ENCODE data around the gene BNC2.
"Not testable (repeated sequence)": the region's sequence is repeated elsewhere in the genome, so short reads cannot be mapped to it uniquely, and the experiment has no call there.

The BNC2 gene

DNA sequence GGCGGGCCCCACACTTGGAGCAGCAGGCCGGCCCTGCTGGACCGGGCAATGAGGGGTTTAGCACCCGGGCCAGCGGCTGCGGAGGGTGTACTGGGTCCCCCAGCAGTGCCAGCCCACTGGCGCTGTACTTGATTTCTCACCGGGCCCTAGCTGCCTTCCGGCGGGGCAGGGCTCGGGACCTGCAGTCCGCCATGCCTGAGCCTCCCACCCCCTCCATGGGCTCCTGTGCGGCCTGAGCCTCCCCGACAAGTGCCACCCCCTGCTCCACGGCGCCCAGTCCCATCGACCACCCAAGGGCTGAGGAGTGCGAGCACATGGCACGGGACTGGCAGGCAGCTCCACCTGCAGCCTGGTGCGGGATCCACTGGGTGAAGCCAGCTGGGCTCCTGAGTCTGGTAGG lies 389.9 kb downstream of the BNC2 start:
- not testable (repeated sequence) for DNase-seq

DNA sequence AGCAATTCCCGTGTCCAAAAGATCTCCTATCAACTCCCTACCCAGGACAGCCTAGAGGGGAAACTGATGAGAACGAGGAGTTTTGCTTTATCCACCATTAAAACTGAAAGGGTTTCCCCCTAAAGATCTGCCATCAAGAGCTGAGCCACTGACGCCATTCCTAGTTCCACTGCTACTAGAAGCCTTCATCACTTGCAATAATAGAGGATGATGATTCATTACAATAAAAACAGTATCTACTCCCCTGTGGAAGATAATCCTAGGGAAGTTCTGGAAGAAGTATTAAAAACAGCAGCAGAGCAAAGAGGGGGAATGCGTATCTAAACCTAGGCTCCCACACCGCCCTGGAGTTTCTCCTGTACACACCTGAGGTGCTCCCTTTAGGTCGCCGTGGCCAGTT lies 394.5 kb downstream of the BNC2 start:
- no peak for DNase-seq

DNA sequence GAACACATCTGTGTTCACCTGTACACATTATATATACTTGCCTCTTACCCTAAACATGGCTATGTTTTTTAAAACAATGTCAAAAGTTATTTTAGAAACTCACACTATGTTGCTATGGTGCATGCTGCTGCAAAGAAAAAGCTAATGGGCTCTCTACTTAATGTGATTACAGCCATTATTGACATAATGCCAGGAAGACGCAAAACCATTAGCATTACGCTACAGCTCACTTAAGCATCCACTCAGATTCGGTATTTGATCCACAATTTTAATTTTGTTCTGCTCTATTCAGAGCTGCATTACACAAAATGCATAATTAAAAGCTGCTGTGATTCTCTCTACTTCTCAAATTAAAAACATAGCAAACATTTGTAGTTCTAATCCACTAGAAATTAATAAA lies 395.2 kb downstream of the BNC2 start:
- DNase-seq = no peak

DNA sequence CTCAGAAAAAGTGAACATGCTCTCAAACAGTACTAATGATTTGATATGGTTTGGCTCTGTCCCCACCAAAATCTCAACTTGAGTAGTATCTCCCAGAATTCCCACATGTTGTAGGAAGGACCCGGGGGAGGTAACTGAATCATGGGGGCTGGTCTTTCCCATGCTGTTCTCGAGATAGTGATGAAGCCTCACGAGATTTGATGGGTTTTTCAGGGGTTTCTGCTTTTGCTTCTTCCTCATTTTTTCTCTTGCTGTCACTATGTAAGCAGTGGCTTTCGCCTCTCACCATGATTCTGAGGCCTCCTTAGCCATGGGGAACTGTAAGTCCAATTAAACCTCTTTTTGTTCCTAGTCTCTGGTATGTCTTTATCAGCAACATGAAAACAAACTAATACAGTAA lies 401.3 kb downstream of the BNC2 start:
- peak in 1 of 2 experiments; percentile 0 for DNase-seq

DNA sequence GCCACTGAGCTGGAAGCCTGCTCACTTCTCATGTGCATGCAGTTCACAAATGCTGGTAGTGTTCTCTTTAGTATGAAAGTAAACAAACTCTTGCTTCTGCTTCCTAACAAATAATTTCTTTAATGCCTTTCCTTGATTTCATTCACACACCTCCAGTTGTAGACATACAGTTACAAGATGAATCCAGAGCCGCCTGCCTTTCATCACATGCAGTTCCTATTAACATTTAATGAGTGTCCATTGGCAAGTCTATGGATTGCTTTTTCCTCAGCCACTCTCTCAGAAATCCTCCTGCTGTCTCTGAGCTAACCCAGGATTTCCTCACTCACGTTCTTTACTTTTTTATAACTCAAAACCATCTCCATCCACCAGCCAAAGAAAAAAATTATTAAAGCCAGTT lies 408.6 kb downstream of the BNC2 start:
- DNase-seq = no peak

DNA sequence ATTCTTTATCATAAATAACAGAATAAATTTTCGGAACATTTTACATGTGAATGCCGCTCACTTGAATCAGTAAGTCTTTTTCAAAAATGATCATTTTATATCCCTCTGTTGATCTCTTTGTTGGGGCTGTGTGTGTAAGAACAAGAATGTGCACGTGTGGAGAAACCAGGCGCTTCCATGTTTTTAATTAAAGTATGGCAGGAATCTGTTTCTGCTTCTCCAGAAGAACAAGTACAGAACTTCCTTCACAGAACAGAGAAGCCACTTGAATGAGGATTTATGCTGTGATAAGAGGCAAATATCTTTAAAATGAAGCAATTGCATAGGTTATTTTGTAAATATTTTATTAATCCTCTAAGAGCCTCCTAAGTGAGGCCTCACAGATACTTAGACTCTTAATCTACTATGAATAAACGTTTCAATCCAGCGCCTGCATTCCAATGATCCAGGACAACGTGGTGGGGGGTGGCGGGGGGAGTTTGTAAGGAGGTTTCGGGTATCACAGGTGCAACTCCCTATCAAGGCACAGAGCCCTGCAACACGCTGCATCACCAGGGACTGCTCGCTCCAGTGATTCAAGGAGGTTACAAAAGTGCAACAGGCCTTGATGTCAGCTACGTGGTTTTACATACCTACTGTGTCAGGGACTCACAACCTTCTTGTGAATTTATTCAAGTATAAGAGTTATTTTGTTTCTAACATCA lies 409.2 kb downstream of the BNC2 start:
- DNase-seq = no peak

DNA sequence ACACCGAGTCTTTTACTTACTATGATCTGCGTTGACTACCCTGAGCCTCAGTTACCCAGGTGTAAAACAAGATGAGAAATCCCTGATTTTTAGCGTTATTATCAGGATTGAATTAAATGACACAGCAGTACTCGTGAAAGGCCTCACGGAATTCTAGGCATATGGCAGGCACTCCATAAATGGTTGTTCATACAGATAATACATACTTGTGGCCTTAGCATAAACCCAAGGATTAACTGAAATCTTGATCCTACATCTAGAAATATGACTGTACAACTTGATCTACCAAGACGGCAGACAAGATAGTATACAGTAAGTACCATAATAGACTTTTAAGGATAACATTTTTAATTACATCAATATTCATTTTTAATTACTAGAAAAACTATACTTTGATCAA lies 409.8 kb downstream of the BNC2 start:
- DNase-seq = no peak

DNA sequence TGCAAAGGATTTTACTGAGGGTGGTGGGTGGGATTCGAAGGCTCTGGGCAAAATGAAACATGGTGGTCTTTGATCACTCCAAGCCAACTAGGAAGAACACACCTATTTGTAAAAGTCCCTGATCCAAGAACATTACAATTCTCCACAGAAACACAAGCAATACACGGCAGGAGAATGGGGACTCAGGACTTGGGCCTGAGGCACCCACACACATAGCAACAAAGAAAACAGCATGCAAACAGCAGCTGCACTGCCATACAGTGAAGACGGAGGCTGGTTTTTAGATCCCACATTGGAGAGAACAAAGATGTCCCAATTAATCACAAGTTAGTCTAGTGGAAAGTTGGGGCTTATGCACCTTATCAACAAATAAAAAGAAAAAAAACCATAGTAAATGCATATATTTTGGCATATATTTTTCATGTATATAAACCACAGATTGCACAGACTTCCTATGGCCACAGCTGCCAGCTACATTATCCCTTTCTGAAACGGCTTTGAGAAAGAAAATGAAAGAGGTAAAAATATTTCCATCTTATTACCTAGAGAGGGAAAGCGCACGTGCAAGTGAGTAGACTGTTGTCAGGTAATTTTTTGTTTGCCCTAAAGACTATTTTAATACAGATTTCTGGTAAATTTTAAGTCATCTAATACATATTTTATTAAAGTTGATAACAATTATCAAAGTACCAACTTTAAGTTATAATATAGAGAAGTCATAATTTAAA lies 410.9 kb downstream of the BNC2 start:
- no peak for DNase-seq

DNA sequence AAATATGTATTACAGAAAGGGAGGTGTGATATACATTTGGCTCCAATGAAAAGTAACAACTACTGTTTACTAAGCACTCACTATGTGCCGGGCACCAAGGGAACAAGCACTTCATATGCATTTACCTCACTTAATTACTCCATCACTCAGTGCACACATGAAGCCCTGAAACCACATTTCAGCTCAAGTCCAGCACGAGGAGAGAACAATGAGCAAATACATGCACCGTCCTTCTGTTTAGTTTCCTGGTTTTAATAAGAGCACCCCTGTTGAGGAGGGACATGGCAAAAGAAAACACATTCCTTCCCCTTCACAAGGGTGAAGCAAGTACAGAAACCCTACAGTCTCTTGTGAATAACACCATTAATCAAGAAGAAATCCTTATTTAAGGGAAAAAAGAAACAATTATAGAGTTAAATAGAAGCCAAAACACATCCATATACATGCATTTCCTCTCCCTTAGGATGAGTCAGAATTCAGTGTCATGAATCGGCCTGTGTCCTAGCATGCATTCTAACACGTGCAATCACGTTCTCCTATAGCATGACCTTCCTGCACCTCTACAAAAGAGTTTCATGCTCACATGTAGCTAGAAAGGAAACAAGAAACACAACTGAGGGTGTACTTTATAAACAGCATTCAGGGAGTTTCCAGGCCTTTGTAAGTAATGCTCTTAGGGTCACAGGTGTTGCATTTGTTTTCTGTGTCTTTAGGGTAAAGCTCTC lies 411.6 kb downstream of the BNC2 start:
- no peak for DNase-seq

DNA sequence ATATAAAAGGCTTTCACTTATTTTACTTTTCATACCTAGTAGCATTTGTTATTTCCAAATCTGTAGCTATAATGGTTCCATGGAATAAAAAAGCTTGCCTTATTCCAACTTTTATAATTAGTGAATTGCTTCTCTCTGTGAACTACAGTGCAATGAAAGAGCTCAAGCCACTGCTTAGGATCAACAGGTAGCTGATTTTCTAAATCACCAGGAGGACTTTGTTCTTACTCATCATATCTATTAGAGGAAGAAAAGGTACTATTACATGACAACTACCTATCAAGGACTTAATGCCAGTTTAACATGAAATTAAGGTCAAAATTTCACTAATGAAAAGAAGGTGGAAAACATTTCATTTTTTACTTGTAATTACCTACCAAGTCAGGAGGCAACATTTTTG lies 414.6 kb downstream of the BNC2 start:
- no peak for DNase-seq

DNA sequence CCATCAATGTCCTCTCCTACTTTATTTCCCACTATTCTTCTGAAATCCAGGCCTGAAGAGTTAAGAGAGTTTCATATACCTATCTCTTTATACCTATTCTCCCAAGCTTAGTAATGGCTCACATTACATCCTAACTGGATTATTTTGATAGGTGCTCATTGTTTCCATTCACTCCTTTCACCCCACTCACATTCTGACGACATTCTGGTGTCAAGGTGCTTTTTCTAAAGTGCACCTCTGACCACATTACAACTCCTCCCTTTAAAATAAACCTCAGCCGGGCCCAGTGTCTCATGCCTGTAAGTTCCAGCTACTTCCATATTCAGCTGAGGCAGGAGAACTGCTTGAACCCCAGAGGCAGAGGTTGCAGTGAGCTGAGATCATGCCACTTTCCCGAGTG lies 417.1 kb downstream of the BNC2 start:
- DNase-seq = no peak

DNA sequence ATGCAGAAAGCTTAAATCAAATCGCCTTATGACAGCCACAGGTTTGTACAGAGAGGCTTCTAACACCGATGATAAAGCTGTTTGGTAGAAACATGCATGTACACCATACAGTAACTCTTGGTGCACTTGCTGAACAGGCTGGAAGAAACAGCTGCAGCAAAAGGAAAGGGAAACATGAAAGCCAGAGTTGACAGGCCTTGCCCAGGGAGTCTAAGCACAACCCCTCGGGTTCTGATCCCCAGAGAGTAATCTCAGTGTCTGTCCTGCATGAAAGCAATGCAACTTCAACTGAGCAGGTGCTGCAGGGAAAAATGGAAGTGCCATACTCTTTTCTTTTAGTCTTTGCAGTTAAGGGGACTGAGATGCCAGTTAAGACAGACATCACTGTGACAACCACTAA lies 419.9 kb downstream of the BNC2 start:
- DNase-seq = no peak

DNA sequence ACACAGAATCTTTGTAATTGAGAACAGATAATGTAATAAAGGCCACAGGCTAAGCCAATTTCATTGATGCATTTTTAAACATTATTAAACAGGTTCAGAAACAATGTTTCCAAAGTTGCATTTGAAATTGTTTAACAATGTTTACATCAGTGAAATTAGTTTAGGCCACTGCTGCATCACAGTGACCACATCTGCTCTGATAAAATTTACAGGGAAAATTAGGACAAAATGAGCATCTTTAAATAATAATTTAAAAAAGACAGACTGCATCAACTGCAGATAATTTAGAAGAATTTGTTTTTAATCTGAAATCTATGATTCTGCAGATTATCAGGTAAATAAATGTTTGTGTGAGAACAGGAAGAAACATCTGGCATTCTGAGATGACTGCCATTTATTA lies 420.4 kb downstream of the BNC2 start:
- DNase-seq = no peak

DNA sequence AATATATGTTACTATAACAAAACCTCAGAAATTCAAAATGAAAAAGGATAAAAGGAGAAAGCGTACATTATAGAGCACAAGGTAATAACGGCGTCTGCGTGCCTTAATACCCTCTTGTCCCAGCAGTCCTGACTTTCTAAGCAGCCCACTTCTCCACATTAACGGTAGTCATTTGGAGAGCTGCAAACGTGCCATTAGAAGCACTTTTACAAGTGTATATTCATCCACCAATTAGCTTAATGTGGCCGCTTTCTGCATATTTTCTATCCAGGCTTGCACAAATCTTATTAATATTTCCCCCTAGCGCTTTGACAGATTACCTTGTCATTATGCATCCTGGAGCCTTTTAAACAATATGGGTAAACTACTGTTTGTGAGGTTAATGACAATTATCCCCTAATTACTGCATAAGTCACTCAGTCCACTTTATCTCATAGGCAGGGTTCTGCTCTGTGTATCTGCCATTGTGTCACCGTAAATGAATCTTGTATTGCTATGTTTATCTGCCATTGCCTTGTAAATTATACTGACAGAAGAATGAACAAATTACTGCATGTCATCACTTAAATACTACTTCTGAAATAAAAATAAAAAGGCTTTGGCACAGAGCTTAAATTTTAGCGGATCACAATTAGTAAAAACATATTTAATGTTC lies 421.3 kb downstream of the BNC2 start:
- no peak for DNase-seq

DNA sequence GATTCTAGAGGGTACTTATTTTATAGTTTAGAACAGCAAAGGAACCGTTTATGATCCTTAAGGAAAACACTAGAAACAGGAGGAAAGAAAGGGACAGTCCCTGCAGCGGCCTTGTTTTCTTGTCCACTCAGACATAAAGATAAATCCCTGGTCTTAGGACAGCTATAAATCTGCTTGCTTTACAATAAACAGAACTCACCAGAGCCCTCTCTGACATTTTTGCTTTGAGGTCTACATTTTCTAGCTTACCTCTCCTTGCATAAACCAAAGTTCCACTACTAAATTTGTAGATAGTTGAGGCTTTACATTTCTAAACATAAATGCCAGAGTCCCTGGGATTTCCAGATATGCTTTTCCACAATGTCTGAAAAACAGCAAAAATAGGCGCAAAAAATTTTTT lies 422.5 kb downstream of the BNC2 start:
- no peak for DNase-seq

DNA sequence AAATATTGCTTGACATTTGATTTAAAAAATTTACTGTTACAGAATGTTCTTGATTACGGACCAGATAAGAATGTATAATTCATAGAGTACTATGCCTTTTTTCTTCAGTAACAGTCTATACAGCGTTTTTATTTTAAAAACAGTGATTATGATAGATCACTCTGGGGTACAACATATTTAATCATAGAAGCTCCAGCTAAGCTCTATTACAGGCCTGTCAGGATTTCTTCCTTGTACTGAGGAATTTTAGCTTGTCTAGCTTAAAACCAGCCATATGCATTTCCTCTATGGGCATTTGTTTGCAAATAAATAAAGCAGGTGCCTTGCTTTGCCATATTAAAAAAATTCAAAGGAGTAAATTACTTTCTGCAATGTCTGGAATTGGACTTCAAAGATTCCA lies 423.8 kb downstream of the BNC2 start:
- no peak for DNase-seq

DNA sequence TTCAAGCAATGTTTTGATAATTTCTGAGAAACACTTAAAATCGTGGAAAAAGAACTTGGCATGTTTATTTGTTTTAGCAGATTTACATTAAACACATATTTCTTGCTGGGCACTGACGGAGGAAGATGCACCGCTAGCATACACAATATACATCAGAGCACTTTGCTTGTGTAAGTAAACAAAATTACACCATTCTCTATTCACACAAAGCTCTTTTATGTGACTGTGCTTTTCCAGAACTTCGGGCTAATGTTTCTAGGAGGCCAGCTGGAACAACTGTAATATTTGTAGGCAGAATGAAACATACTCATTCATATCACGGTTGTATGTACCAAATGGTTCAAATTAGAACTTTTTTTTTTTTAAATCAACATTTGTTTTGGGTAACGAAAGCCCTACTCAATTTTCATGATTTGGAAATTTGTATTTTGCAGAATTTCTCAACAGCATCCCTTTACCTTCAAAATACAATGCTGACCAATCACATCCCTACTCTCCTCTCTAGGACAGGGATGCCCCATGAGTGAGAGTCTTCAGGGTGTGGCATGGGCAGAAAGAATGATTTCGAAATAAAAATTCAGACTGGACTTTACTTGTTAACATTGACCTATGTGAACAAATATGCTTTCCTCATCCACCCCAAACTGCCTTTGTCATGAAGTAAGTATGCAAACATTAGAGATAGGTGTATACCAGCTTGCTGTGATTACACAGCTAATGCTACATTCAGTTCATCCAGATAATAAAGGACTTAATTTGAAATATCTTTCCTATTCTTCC lies 425.1 kb downstream of the BNC2 start:
- DNase-seq = no peak

DNA sequence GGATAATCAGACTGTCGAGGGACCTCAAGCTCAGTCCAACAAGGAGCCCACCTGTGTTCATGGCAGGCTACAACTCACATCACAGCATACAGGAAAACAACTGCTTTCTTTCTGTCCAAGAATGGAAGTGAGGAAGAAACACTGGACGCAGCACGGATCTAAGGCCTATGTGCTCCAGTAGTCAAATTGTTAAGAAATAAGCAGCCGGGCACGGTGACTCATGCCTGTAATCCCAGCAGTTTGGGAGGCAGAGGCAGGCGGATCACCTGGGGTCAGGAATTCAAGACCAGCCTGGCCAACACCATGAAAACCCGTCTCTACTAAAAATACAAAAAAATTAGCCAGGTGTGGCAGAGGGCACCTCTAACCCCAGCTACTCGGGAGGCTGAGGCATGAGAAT lies 427.8 kb downstream of the BNC2 start:
- no peak for DNase-seq

DNA sequence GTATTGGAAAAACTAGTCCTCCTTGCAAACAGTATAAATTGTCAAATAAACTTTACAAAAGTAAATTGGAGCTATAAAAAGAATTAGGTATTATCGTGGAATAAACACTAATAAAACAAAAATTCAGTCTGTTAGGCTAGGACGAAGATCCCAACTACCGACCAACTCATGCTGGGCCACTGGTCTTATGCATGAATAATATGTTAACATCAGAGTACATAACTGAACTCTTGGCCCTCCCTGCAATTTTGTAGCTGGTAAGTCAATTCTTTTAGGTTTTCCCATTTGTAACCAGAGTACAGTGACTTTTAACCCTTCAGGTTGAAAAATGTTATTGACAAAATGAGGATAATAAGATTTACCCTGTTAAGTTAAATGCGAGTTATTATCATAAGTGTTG lies 428.7 kb downstream of the BNC2 start:
- no peak for DNase-seq

DNA sequence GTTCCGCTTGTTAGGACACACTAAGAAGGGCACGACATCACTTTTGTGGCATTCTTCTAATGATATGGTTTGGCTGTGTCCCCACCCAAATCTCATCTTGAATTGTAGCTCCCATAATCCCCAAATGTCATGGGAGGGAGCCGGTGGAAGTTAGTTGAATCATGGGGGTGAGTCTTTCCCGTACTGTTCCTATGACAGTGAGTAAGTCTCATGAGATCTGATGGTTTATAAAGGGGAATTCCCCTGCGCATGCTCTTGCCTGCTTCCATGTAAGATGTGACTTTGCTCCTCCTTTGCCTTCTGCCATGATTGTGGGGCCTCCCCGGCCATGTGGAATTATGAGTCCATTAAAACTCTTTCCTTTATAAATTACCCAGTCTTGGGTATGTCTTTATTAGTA lies 431.6 kb downstream of the BNC2 start:
- DNase-seq = not testable (repeated sequence)

DNA sequence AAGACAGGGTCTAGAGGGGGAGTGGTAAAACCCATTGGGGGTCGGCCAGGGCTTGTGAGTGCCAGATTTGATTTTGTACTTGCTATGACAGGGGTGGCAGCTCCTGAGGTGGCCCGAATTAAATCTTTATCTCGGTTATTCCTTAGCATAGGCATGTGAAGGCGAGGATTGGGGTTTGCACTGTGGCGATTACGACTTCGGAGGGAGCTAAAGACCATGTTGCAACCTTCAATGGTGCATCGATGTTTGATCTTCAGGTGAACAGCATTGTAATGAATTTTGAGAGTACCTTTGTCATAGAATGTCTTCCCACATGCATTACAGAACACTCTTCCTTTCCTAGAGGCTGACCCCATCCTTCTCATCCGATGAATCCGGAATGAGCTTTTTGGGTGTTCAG lies 433.9 kb downstream of the BNC2 start:
- no peak for DNase-seq

DNA sequence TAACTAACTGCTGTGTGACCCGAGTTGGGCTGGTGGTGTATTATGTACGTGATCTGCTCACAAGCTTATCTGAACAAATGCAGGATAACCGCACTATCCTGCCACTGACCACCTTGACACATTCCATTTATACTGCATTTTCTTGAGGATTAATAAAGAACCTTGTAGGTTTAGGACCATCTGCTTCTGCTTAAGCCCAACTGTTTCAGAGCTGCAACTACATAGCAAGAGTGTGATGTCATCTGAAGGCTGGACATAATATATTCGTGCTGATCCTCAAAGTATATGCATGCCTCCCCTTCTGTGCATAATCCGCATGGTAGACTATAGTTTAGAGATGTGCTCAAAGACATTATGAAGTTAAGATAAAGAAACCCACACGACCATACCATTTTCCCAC lies 435.9 kb downstream of the BNC2 start:
- DNase-seq = no peak

DNA sequence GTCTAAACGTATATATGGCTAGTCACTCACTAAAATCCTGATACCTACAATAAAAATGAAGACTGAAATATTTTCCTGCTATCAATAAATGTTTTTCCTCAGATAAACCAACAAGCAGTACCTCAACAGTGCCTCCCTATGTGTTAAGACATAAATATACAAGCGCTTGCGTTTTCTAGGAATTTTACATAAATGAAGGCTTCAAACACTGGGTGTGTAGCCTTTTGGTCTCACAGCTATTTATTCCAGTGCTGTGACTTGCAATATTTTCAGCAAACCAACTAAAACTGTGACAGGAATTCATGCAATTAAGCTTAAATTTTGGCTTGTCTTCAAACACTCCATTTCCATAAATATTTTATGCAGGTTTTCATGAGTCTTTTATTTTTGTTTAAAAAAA lies 437.0 kb downstream of the BNC2 start:
- no peak for DNase-seq

Data from Kasumi-1 (cell line).